GM12878 (cell line): ENCODE measurements around the gene GRM7.

Source experiments
- CEBPZ ChIP-seq: fragments of 150-350 bp; IDR thresholded peaks from 2 replicates; pipeline ENCODE4 v1.6.1; 2016; ENCODE audit warnings: low read depth, low read length
- CTCF ChIP-seq, 3 experiments: IDR thresholded peaks in 2 of 3; conservative IDR thresholded peaks in 1 of 3; 2 replicates each; pipeline ENCODE4 v1.5.1; 2011; ENCODE audit warnings: low read depth in 3 of 3, low read length in 3 of 3, mild to moderate bottlenecking in 3 of 3, control low read depth in 2 of 3, moderate library complexity in 2 of 3, inconsistent platforms in 1 of 3, mixed read lengths in 1 of 3; ENCODE audit not compliant: control insufficient read depth in 2 of 3, insufficient read depth in 1 of 3; ENCODE audit errors: extremely low read depth in 1 of 3
- DPF2 ChIP-seq: fragments of 450-650 bp; IDR thresholded peaks from 2 replicates; pipeline ENCODE4 v1.6.1; 2017; ENCODE audit warnings: mild to moderate bottlenecking
- KAT2A ChIP-seq: conservative IDR thresholded peaks from 2 replicates; pipeline ENCODE4 v1.6.1; 2011; ENCODE audit warnings: low read depth, low read length; ENCODE audit not compliant: control insufficient read depth
- MTA3 ChIP-seq: IDR thresholded peaks from 2 replicates; pipeline ENCODE4 v1.6.1; 2012; ENCODE audit warnings: low read length, inconsistent platforms, borderline replicate concordance
- RFX5 ChIP-seq: IDR thresholded peaks from 2 replicates; pipeline ENCODE4 v1.6.1; 2011; ENCODE audit warnings: low read depth, low read length, improper control_type of control experiment
- SIN3A ChIP-seq: IDR thresholded peaks from 2 replicates; pipeline ENCODE4 v1.6.1; 2012; ENCODE audit warnings: low read depth, low read length, improper control_type of control experiment
- TAF1 ChIP-seq: IDR thresholded peaks from 2 replicates; pipeline ENCODE4 v1.6.1; 2011; ENCODE audit warnings: mild to moderate bottlenecking, low read depth, low read length, borderline replicate concordance
- USF2 ChIP-seq: IDR thresholded peaks from 2 replicates; pipeline ENCODE4 v1.6.1; 2011; ENCODE audit warnings: low read depth, low read length, improper control_type of control experiment, borderline replicate concordance

GRCh38 chr3:7100136-7100535 lies 239.2 kb downstream of the GRM7 start:
- TF ChIP-seq KAT2A = no peak
- TF ChIP-seq RFX5 = no peak
- TF ChIP-seq TAF1 = no peak
- TF ChIP-seq USF2 = no peak
- no peak for TF ChIP-seq CEBPZ
- no peak for TF ChIP-seq DPF2
- TF ChIP-seq MTA3 = no peak
- no peak for TF ChIP-seq CTCF (IDR thresholded peaks at IDR 0.05 in 2 of 3, conservative IDR thresholded peaks at IDR 0.05 in 1 of 3; ENCODE audit: control insufficient read depth in 2 of 3, extremely low read depth in 1 of 3, insufficient read depth in 1 of 3, low read depth in 3 of 3, low read length in 3 of 3)
- no peak for TF ChIP-seq SIN3A
